NCI-H774 (cell line): ENCODE measurements around the gene MASP1.

ENCODE experiments used
- DNase-seq: peaks from one replicate; lab custom pipeline; 2025; lab: John Stamatoyannopoulos, UW

MASP1 gene

DNA sequence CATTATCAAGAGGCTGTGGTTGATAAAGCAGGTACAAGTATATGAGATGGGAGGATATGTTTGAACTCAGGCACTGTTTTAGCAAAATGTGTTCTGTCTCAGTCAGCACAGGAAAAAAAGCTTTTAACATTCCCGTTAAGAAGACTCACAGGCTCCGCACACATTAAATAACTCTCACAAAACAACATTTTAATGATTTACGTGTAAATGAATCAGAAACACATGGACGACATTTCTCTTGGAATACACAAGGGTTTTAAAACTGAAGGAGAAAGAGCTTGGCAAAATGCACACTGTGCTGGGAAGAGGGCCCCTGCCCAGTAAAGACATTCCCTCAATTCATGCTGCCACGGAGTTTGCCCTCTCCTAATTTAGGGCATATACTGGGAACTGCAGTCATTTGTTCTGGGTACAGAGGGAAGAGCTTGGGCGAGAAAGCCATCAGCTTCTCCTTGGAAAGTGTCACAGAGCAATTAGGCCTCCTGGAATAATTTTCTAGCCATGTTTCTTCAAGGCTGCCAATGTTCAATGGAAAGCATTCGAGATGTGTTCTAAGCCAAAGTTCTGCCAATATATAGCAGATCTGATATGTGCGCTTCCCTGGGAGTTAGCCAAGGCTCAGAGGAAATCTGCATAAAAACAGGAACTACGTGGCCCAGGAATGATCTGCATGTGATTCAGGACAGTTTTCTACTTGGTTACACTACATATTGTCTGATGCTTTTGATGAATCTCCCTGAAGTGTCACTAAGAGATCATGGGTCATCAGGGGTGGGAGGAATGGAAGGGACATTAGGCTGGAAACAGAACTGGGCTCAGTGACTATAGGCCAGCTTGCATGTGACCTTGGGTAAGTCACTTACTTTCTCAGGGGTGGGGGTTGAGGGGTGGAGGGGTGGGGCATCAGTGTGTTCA lies 2.2 kb upstream of the MASP1 start:
- no peak for DNase-seq

DNA sequence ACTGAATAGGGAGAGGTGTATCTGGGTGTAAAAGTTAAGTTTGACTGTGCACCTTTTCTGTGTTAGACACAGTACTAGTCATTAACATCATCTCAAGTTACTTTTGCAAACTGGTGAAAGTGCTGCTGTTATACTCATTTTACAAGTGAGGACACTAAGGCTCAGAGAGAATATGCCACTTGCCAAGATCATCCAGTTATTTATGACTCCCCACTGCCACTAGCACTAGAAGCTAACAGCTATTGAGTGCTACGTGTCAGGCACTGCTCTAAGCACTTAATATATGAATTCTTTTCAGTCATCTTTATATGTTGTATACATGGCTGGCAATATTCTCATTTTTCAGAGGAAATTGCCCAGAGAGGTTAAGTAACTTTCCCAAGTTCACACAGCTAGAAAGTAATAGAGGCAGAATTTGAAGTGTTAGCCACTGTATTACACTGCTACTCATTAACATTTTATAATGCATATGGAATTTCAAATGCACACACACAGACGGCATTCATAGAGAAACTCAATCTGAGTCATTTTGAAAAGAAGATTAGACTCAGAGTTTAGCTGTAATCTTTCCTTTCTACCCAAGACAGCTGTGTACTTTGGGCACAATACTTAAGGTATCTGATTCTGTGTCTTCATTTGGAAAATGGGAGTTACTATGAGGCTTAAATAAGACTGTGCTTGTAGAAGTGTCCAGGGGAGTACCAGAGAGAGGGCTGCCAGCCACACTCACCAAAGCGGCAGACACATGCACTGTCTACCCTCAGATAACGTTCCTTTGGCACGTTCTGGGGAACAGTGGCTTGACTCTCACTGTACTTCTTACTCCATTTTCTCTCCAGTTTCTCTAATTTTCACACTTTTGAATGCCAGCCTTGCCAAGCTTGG lies 1.3 kb upstream of the MASP1 start:
- no peak for DNase-seq

DNA sequence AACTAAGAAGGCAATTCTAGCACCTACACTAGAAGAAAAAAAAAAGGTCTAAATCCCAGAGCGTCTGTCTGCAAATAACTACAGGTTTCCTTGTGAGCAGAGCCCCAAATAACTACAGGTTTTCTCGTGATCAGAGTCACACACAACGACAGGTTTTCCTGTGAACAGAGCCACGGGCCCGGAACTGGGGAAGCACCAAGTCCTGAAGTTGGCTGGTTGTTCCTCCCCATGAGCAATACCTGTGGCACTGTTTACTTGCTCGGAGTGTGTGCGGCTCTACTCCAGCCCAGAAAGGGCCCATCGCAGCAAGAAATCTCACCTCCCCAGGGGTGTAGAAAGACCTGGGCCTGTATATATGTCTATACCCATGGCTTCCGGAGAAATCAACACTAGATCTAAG lies 644 bp upstream of the MASP1 start:
- no peak for DNase-seq

DNA sequence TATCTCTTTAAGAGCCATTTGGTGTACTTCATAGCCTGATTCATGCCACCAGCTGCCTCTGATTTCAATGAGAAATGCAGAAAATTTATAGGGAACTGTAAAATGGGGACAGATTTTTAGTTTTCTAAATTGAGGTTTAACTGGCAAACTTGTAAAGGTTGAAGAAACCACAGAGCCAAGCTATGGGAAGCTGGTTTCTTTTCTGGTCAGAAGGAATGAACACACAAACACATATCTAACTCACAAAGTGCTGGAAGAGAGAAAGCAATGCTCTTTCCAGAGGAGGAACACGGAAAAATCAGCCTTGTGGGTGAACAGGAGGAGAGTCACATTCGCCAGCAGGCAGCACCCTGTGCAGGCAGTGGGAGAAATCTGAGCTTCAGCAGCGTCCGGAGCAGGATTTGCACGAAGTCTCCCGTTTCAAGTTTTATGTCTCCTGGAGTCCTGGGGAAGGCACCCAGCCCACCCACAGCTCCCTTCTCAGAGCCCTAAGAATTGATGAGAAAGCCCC lies 481 bp downstream of the MASP1 start:
- no peak for DNase-seq

DNA sequence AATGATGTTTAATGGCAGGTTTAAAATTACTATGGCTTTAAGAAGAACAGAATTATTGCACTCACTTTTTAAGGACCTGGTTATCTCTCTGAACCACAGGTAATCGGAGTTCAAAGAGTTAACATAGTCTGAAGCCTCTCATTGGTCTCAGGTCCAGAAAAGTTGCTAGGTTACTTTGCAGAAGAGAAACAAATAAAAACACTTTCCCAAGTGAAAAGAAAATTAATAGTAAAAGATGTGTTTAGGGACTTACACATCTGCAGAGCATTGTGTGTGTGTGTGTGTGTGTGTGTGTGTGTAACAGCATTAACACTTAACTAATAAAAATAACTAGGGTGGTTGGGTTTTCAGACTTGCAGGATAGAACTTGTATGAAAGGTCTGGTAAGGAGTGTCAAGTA lies 1.0 kb downstream of the MASP1 start:
- DNase-seq = no peak

DNA sequence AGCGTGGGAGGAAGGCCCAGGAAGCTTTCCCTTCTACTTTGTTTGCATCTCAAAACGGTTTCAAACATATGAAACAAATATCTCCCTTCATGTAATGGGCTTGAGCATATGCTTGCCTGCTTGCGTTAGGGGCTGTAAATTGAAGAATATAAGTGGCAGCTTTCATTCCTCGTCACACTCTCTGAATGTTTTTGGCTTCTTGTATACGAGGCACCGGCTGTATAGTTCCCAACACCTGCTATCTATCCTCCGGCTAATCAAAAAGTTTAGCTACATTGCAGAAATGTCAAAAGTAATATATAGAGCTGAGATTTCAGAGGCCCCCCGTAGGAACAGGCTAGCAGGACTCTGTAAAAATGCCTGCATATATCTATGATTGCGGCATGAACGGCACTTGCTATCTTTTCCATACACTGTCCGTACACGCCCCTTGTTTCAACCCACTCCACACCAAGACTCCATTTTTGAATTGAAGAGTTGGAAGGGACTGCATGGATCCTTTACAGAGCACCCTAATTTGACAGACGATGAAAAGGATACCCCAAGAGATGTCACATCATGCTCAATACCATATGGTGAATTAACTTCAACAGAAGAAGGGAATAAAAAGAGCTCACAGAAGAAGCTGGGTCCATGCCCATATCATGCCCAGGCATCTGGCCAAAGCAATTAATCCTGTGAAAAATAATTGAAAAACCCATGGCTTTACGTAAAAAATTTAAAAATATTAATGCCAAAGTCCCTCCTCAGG lies 2.5 kb downstream of the MASP1 start:
- no peak for DNase-seq

DNA sequence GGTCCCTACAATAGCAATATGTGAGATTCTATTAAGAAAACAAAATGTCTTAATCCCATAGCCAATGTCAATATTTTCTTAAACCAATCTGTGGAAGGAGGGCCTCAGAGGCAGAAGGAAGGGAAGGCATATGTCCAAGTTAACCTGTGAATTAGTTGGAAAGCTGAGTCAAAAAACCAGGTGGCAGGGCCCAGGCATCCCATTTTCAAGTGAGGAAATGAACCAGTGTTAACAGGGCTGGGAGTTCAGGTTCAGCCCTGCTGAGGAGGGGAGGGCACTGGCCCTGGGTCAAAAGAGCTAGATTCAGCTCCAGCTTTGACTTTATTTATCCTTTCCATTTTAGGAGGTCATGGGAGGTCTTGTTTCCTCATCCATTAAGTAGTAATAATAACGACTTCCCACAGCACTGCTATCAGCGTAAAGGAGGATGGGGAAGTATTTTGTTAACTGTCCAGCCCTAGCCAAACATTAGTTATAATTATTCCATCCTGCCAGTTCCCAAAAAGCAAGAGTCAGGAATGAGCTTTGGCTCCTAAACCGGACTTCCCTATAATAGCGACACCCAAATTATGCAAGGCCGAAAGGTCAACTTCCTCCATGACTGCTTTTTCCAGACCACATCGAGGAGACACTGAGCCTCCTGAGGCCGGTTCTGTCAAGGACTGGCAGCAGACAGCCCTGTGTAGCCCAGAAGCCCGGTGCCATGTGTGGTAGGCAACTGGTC lies 3.2 kb downstream of the MASP1 start:
- DNase-seq = no peak

DNA sequence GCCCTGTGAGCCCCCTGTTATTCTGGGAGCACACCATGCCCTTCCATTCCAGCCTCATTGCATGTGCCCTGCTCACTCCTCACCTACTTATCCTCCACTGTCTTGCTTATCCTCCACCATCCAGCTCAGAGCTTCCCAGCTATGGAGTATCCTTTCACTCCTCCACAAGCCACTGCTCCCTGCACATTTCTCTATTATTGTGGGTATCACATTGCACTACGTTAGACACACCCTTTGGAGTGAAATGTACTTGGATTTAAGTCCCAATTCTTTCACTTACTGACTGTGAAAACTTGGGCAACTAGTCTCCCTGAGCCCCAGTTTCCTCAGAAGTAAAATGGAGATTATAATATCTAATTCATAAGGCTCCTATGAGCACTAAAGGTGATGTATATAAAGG lies 4.3 kb downstream of the MASP1 start:
- DNase-seq = no peak

DNA sequence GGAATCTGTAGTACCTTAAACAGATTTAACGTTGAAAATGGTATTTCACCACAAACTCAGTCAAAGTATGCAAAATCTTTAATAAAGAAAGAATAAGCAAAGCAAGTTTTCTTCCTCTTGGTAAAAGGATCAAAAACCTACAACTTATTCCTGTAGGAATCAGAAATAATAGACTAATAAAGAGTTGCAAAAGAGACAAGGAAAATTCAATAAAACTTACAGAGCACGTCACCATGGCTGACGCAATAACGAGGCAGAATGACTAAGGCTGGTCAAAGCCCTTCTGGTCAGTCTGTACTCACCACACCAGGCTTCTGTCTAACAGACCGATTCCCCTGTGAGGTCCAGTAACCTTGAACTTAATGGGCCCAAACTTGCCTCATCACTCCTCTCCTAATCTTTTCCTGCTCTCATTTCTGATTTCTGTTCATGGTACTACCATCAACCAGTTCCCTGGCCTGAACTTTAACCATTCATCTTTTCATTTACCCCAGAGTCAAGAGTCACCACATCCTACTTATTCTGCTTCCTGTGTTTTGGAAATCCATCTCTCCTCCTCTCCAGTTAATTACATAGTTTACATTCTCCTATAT lies 5.0 kb downstream of the MASP1 start:
- no peak for DNase-seq

DNA sequence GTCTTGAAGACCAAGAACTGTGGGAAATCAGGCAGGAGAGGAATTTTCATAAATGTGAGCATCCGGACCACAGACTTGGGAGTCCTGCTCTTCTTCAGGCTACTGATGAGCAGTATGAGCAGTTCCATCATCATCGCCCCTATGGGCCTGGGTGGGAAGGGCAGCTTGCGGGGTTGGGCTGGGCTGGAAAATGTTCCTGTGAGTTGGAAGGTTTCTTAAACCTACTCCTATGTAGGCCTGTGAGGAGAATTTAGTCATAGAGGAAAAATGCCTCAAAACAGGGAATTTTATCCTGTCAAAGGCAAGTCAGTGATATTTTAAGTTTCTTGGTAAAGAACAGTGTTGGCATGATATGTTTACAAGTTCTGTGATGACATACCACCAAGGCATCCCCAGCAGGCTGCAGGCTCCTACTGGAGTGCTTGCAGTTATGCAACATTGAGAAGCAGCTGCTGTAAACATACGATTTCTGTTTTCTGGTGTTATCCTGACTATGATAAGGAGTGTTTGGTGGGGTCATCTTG lies 10.3 kb downstream of the MASP1 start:
- no peak for DNase-seq

DNA sequence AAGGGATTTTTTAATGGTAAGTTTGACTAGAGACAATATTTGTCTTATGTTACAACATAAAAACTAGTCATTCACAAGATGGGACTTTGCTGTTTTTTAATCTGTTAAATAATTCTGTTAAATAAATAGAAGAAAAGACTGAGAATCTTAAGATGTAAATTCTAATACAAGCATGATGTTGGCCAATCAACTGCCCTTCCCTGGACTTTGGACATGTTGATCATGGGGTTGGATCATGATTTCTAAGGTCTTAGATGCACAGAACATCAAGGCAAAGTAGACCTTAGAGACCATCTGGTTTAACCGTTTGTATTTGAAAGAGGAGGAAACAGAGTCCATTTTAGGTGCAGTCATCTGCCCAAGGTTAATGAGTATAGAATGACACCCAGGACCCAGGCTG lies 10.9 kb downstream of the MASP1 start:
- DNase-seq = no peak

DNA sequence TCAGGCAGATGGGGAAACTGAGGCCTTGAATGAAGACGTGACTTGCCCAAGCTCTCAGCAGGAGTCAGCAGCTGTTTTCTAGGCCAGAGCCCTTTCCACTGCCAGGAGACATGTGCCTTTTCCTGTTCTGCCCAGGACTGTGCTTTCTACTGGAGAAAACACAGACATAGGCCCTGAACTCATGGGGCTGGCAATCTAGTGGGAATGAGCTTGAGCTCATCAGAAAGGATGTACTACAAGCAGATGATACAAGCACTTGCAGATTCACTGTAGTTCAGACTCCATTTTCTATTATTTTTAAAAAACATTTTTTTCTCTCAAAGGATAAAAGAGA lies 14.4 kb downstream of the MASP1 start:
- DNase-seq = no peak

DNA sequence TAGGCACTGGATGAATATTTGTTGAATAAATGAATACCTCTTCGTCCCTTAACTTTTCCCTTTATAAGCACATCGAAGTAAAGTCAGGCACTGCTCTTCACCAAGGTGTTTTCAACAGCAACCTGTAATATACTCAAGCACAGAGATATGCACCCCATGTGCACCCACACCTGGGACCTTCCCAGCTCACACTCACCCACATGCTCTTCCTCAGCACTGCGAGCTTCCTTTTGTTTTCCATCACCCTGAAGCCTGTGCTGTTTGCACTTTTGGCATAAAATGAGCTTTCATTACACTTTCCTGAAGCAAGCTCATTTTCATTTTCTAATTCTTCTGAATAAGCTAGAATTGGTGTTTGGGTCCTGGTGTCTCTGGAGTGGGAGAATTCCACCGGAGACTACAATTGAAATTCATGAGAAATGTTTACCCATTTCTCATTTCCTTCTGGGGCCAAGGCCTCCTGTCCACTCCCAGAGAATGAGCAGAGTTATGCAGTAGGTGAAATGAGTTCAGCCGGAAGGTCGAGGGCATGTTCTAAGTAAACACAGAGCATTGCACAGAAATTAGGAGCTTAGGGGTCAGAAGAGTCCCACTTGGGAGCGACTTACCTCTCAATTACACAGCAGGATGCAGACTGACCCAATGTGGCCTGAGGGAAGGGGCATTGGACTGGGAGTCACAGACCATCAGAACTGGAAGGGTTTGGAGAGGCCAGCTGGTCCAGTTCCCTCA lies 15.0 kb downstream of the MASP1 start:
- DNase-seq = no peak

DNA sequence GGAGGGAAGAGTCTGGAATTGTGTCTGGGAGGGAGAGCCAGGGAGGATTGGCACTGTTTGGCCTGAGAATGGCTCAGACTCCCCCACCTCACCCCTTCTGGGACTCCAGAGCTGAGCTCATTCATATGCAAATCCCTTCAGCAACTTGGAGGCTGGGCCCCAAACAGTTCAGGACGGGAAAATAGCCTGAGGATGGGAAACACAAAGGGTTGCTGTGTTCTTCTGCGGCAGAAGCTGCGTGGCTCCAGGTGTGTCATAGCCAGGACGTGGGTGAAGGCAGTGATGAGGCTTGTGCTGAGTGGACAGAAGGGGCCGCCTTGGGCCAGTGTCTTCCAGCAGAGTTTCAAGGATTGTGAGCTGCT lies 16.6 kb downstream of the MASP1 start:
- DNase-seq = no peak

DNA sequence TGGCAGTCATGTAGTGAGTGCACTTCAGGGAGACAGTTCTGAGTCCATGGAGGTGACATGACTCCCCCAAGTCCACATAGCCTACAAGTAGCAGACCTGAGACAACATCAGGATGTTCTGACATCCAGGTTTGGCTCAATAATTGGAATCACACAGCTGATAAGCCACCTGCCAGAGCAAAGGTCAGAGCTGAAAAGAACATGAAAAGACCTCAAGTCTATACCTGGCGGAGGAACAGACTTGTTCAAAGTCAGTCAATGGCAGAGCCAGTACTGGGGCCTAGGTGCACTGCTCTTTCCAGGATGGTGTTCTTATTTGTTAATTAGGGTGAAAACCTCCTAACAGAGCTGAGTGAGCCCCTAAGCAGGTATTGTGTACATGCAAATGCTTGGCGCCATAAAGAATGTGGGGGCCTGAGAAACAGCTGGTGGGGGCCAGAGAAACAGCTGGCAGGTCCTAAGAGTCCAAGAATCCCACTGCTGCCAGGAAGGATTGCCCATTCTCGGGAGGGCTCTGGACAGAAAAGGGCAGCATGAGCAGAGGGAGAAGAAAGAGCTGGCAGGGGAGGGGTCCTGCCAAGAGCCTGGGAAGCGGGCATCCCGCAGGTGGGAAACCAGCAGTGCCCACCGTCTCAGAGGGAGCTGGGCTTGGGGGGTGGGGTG lies 17.1 kb downstream of the MASP1 start:
- no peak for DNase-seq

DNA sequence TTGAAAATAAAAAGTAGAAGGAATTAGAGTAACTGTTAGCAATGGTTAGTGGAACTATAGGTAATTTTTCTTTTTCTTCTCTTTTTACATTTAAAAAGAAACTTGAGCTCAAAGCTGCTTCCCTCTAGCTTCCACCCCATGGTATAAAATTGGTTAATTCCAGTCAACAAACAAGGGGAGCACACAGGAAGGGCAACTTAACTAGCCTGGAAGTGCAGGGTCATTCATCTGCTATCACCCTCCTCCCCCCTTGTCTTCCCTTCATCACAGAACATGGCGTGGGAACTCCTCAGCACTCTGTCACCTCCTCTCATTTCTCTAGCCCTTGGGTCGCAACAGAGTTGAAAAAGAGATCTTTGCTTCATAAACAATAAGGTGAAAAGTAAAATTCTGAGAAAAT lies 20.0 kb downstream of the MASP1 start:
- DNase-seq = no peak

DNA sequence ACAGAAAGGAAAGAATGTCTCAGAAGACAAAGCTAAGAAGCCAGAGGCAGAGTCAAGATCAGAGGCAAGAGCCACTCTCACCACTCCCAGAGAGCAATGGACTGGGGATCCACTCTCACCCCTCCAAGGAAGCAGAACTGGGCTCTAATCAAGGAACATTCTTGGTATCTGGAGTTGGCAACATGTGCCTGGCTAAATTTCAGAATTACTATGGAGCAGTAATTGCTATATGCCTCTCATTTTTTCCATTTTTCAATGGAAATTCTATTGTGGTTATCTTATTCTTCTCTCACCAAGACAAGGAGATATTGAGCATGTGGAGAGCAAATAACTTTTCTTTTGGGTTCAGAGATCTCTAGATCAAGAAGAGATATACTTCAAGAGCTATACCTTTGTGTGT lies 22.1 kb downstream of the MASP1 start:
- DNase-seq = no peak

DNA sequence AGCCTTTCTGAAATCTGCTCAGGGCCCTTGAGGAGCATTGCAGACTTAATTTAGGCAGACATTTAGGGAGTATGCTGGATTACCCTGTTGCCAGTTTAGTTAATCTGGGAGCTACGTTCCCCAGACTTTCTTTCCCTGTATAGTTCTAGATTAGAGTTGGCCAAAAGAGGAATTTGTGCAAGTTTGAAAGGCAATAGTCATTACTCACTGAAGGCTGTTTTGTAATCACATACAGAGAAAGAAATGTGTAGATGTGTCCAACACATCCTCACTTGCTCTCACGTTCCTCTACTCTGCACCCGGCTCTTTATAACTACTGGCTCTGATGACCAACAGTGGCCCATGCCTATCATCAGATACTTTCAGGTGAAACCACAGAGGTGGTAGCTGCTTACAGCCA lies 24.2 kb downstream of the MASP1 start:
- DNase-seq = no peak

DNA sequence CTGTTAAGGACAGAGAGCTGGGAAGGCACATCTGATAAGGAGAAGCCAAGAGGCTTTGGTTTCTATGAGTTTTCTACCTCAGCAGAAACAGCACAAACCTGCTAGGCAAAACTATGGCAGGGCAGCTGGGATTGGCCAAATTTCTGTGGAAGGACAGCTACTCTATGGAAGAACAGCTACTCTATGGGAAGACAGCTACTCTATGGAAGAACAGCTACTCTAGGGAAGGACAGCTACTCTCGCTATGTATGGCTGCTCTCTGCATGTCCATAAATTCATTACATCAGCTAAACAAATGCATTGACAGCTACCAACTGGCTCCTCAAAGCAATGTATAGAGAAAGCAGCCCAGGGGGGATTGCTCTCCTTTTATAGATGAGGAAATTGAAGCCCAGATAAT lies 24.8 kb downstream of the MASP1 start:
- no peak for DNase-seq

DNA sequence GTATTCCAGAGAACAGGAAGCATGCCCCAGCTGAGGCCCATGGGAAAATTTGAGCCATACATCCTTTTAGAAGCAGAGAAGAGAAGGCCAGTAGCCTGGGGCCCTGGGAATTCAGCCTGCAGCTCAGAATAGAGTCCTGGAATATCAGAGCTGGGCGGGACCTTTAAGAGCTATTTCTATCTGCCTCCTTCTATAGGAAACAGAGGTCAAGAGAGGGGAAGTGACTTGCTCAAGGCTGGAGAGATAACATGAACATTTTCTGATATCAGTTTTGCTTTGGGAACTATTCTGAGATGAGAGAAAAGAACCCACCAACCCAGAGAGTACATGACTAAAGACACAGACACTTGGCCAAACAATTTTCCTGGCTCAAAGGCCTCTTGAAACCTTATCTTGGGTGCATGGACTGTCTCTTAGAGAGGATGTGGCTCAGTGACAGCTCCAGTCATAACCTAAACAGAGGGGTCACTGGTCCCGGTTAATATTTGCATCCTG lies 26.0 kb downstream of the MASP1 start:
- DNase-seq = no peak
